SU-DHL-6 (cell line): ENCODE results near the gene APBA2.

Experiments used
- H2AFZ ChIP-seq: fragments of 200-600 bp; sonication (generic); 2 replicates; pipeline ENCODE4 v1.6.1; 2014; ENCODE audit warnings: low read depth, mild to moderate bottlenecking, moderate library complexity, mixed read lengths, antibody characterized with exemption, low read length; ENCODE audit not compliant: severe bottlenecking
- H3F3A ChIP-seq: fragments of 200-600 bp; shearing (Covaris generic); 2 replicates; pipeline ENCODE4 v1.6.0; 2016; ENCODE audit warnings: antibody characterized with exemption, mild to moderate bottlenecking; ENCODE audit not compliant: insufficient read depth
- H3K27ac ChIP-seq: fragments of 200-600 bp; sonication (generic); 2 replicates; pipeline ENCODE4 v1.5.1; 2016; ENCODE audit warnings: low read depth, mild to moderate bottlenecking, low read length, moderate library complexity, mixed read lengths
- H3K27me3 ChIP-seq: fragments of 200-600 bp; sonication (generic), shearing (Covaris generic); 2 replicates; pipeline ENCODE4 v1.6.0; 2014; ENCODE audit warnings: mild to moderate bottlenecking, low read length
- H3K36me3 ChIP-seq: fragments of 200-600 bp; sonication (generic); 2 replicates; pipeline ENCODE4 v1.6.1; 2014; ENCODE audit warnings: mild to moderate bottlenecking, low read length, mixed read lengths
- H3K4me2 ChIP-seq: fragments of 300-600, 200-600 bp; shearing (Covaris generic), sonication (generic); 2 replicates; pipeline ENCODE4 v1.6.0; 2014; ENCODE audit warnings: low read length, low read depth, mild to moderate bottlenecking; ENCODE audit not compliant: poor library complexity, severe bottlenecking
- H3K4me3 ChIP-seq: fragments of 200-600 bp; sonication (generic); 2 replicates; pipeline ENCODE4 v1.5.1; 2014; ENCODE audit warnings: antibody characterized with exemption, low read length, mild to moderate bottlenecking, mixed read lengths; ENCODE audit not compliant: insufficient read depth, poor library complexity, severe bottlenecking
- H3K79me2 ChIP-seq: fragments of 200-600 bp; sonication (generic); 2 replicates; pipeline ENCODE4 v1.6.1; 2014; ENCODE audit warnings: mild to moderate bottlenecking, low read length, moderate library complexity; ENCODE audit not compliant: insufficient read depth
- H3K9ac ChIP-seq: fragments of 200-600 bp; sonication (generic); 2 replicates; pipeline ENCODE4 v1.7.0; 2014; ENCODE audit warnings: mild to moderate bottlenecking, low read length
- H3K9me2 ChIP-seq: fragments of 200-600 bp; sonication (generic); replicated peaks from 2 replicates; pipeline ENCODE4 v1.6.1; 2014; ENCODE audit warnings: low read length; ENCODE audit not compliant: insufficient read depth
- H3K9me3 ChIP-seq: fragments of 200-600 bp; sonication (generic); 2 replicates; pipeline ENCODE4 v1.6.1; 2014; ENCODE audit warnings: low read length, mixed read lengths; ENCODE audit not compliant: insufficient read depth
- H4K20me1 ChIP-seq: fragments of 200-600 bp; sonication (generic); 2 replicates; pipeline ENCODE4 v1.6.1; 2014; ENCODE audit warnings: low read depth, mild to moderate bottlenecking, antibody characterized with exemption, low read length, moderate library complexity, mixed read lengths
- EZH2phosphoT487 ChIP-seq: fragments of 200-600 bp; sonication (generic), shearing (Covaris generic); conservative IDR thresholded peaks from 2 replicates; pipeline ENCODE4 v1.6.1; 2018; ENCODE audit warnings: mild to moderate bottlenecking, antibody characterized with exemption, low read length, moderate library complexity, mixed read lengths
- TF ChIP-seq, protein P1 (sequence below): fragments of 200-600 bp; sonication (generic); IDR thresholded peaks from one replicate; pipeline ENCODE4 v1.5.1; 2017; ENCODE audit warnings: antibody characterized with exemption, mild to moderate bottlenecking, low read length, moderate library complexity; ENCODE audit not compliant: insufficient read depth, poor library complexity, severe bottlenecking

Gene APBA2

DNA sequence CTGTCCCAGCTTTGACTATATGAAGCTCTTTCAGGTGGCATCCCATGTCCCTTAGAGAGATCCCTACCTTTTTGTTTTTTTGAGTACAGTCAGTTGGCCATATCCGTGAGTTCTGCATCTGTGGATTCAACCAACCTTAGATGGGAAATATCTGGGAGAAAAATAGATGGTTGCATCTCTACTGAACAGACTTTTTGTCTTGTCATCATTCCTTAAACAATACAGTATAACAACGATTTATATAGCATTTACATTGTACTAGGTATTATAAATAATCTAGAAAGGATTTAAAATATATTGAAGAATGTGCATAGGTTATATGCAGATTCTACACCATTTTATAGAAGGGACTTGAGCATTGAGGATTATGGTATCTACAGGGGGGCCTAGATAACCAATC, 65.1 kb downstream of the APBA2 start:
- no peak overlapping the region for H3K4me3 ChIP-seq
- no peaks in the 10 kb centered on the region for H4K20me1 ChIP-seq
- no peaks in the 10 kb centered on the region for H3F3A ChIP-seq
- no peak overlapping the region for H3K4me2 ChIP-seq
- H3K79me2 ChIP-seq, result no peaks in the 10 kb centered on the region
- H3K36me3 ChIP-seq, result no peaks in the 10 kb centered on the region
- H3K27me3 ChIP-seq, result no peaks in the 10 kb centered on the region
- no peak overlapping the region for H3K27ac ChIP-seq
- H3K9me2 ChIP-seq, result no peaks in the 10 kb centered on the region
- H3K9me3 ChIP-seq, result no peaks in the 10 kb centered on the region
- no peak overlapping the region for H3K9ac ChIP-seq
- H2AFZ ChIP-seq, result no peak overlapping the region
- no peak for TF ChIP-seq EZH2phosphoT487
- TF ChIP-seq, protein P1, sequence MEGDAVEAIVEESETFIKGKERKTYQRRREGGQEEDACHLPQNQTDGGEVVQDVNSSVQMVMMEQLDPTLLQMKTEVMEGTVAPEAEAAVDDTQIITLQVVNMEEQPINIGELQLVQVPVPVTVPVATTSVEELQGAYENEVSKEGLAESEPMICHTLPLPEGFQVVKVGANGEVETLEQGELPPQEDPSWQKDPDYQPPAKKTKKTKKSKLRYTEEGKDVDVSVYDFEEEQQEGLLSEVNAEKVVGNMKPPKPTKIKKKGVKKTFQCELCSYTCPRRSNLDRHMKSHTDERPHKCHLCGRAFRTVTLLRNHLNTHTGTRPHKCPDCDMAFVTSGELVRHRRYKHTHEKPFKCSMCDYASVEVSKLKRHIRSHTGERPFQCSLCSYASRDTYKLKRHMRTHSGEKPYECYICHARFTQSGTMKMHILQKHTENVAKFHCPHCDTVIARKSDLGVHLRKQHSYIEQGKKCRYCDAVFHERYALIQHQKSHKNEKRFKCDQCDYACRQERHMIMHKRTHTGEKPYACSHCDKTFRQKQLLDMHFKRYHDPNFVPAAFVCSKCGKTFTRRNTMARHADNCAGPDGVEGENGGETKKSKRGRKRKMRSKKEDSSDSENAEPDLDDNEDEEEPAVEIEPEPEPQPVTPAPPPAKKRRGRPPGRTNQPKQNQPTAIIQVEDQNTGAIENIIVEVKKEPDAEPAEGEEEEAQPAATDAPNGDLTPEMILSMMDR, result no peak

DNA sequence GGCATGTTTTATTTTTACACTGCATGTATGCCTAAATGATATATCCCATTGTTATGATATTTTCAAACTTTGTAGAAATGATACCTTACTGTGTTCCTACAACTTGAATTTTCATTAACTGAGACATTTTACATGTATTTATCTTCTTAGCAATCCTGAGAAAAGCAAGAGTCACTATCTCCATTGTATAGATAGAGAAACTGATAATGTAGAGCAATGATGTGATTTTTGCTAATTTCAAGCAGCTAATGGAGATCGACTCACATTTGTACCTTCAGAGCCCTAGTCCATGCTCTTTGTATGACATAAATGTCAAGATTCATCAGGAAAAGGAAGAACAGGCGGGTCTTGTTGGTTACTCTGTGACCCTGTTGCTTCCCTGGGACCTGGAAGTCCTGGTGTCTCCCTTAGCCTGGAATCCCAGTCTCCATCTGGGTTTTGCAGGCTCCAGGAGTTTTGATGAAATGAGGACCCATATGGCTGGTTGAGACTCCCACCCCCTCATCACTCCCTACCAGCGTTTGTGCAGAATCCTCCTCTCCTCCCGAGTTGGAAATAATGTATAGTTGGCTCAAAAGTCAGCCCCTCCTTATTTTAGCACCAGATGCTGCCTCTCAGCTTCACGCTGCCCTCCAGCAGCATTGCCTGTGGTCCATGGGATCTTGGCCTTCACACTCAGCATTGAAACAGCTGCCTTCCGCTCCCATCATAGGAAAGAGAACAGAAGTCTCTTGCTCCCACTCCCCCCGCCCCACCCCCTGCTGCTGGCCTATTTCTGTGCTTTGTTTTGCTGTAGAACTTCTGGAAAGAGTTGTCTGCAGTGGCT, 67.1 kb downstream of the APBA2 start:
- Histone ChIP-seq H3K9me3 (no peaks in the 10 kb centered on the region), H3K36me3 (no peaks in the 10 kb centered on the region), H3K27ac (no peak overlapping the region), H4K20me1 (no peaks in the 10 kb centered on the region), H3K27me3 (no peaks in the 10 kb centered on the region), H3K79me2 (no peaks in the 10 kb centered on the region), H3F3A (no peaks in the 10 kb centered on the region), H2AFZ (no peak overlapping the region), H3K9me2 (no peaks in the 10 kb centered on the region), H3K4me3 (no peak overlapping the region), H3K4me2 (no peak overlapping the region), H3K9ac (no peak overlapping the region)
- TF ChIP-seq EZH2phosphoT487, result no peak
- TF ChIP-seq, protein P1, result no peak

DNA sequence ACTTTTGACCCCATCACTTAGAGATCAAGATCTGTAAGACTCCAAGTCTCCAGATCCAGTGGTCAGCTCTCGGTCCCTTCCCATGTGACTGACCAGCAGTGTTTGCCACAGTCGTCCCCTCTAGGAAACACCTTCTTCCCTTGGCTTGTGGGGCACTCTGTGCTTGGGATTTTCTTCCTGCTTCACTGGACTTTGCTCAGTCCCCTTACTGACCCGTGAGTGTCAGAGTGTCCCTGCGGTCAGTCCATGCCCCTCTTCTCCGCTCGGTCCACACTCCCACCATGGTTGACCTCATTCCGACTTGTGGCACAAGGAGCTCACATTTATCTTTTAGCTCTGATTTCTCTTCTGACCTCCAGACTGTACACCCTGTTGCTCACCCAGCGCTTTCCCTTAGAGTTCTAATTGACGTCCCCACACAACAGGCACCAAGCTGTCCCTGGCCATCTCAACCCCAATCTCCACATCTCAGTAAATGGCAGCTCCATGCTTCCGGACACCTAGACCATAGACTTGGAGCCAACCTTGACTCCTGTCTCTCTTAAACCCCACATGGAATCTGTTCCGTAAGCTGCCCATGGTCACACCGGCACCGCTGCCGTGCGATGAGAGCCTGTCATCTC, 67.9 kb downstream of the APBA2 start:
- Histone ChIP-seq H4K20me1 (no peaks in the 10 kb centered on the region), H3K36me3 (no peaks in the 10 kb centered on the region), H3K9me2 (no peaks in the 10 kb centered on the region), H3F3A (no peaks in the 10 kb centered on the region), H3K4me3 (no peak overlapping the region), H2AFZ (no peak overlapping the region), H3K9ac (no peak overlapping the region), H3K79me2 (no peaks in the 10 kb centered on the region), H3K4me2 (no peak overlapping the region), H3K27me3 (no peaks in the 10 kb centered on the region), H3K27ac (no peak overlapping the region), H3K9me3 (no peaks in the 10 kb centered on the region)
- TF ChIP-seq, protein P1, result no peak
- TF ChIP-seq EZH2phosphoT487, result no peak
